OCI-LY1 (cell line): ENCODE data around the gene ITSN2.

ENCODE experiments used
- EZH2 ChIP-seq: fragments of 200-600 bp; sonication (generic), shearing (Covaris generic); IDR thresholded peaks from 2 replicates; pipeline ENCODE4 v1.8.0; 2017; ENCODE audit warnings: borderline replicate concordance, mixed run types, mild to moderate bottlenecking, antibody characterized with exemption, low read length, moderate library complexity, mixed read lengths
- TF ChIP-seq, protein P1 (sequence below): fragments of 200-600 bp; sonication (generic), shearing (Covaris generic); IDR thresholded peaks from 2 replicates; pipeline ENCODE4 v1.5.1; 2017; ENCODE audit warnings: mild to moderate bottlenecking, antibody characterized with exemption, low read length, moderate library complexity, mixed read lengths

DNA sequence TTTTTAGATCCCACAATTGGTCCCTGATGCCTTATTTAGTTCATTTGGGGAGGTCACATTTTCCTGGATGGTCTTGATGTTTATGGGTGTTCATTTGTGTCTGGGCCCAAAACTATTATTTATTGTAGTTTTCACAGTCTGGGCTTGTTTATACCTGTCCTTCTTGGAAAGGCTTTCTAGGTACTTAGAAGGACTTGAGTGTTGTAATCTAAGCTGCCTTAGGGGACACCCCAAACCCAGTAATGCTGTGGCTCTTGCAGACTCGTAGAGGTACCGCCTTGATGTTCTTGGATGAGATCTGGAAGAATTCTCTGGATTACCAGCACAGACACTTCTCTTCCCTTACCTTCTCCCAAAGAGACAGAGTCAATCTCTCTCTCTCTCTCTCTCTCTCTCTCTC is 25.0 kb upstream of the ITSN2 start:
- TF ChIP-seq, protein P1, sequence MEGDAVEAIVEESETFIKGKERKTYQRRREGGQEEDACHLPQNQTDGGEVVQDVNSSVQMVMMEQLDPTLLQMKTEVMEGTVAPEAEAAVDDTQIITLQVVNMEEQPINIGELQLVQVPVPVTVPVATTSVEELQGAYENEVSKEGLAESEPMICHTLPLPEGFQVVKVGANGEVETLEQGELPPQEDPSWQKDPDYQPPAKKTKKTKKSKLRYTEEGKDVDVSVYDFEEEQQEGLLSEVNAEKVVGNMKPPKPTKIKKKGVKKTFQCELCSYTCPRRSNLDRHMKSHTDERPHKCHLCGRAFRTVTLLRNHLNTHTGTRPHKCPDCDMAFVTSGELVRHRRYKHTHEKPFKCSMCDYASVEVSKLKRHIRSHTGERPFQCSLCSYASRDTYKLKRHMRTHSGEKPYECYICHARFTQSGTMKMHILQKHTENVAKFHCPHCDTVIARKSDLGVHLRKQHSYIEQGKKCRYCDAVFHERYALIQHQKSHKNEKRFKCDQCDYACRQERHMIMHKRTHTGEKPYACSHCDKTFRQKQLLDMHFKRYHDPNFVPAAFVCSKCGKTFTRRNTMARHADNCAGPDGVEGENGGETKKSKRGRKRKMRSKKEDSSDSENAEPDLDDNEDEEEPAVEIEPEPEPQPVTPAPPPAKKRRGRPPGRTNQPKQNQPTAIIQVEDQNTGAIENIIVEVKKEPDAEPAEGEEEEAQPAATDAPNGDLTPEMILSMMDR = no peak
- TF ChIP-seq EZH2 = no peak
